PC-9 (cell line): ENCODE results near the gene ACOT6. TPM values are rescaled to one million over a fixed set of nuclear protein-coding genes. Genes with fewer than 3 reads are reported as not detected.

Experiments
- BruUV-seq: library from RNA; stranded (reverse); fragments of 400-500 nt; replicated peaks from 2 replicates; lab custom pipeline; 2021; lab: Mats Ljungman, UMichigan
- CTCF ChIA-PET: fragments of 300-600 bp; sonication (Branson Sonifier 250); formaldehyde crosslinking; loops from one replicate; lab custom pipeline; 2022; ENCODE audit warnings: antibody characterized with exemption; lab: Charles Lee
- POLR2A ChIA-PET: fragments of 300-600 bp; sonication (Branson Sonifier 250); formaldehyde crosslinking; loops from one replicate; lab custom pipeline; 2022; ENCODE audit warnings: antibody characterized with exemption; ENCODE audit not compliant: unreplicated experiment; lab: Charles Lee
- DNase-seq, 2 experiments: peaks; one replicate each; pipeline versions ENCODE4 v3.0.0 to v3.0.0-alpha.2; 2015 to 2022; ENCODE audit warnings: mixed read lengths in 1 of 2
- H2AFZ ChIP-seq: fragments of 200-600 bp; sonication (generic); 2 replicates; pipeline ENCODE4 v1.8.1; 2017; ENCODE audit warnings: antibody characterized with exemption
- H3F3A ChIP-seq: fragments of 200-600 bp; sonication (generic); 2 replicates; pipeline ENCODE4 v1.8.1; 2017; ENCODE audit warnings: antibody characterized with exemption, mild to moderate bottlenecking, low read depth; ENCODE audit not compliant: insufficient read depth
- H3K27ac ChIP-seq: fragments of 200-600 bp; sonication (generic); 2 replicates; pipeline ENCODE4 v1.6.1; 2016; ENCODE audit warnings: mixed run types
- H3K27me3 ChIP-seq: fragments of 200-600 bp; sonication (generic); 2 replicates; pipeline ENCODE4 v1.6.1; 2016; ENCODE audit warnings: low read depth, mixed run types; ENCODE audit not compliant: insufficient read depth
- H3K36me3 ChIP-seq: fragments of 200-600 bp; sonication (generic); 2 replicates; pipeline ENCODE4 v1.6.1; 2016; ENCODE audit warnings: low read depth, mixed run types
- H3K4me1 ChIP-seq: fragments of 200-600 bp; sonication (generic); replicated peaks from 2 replicates; pipeline ENCODE4 v1.6.1; 2016; ENCODE audit warnings: mixed run types; ENCODE audit not compliant: insufficient read depth
- H3K4me2 ChIP-seq: fragments of 200-600 bp; sonication (generic); 2 replicates; pipeline ENCODE4 v1.6.1; 2017; ENCODE audit warnings: mixed run types
- H3K4me3 ChIP-seq: fragments of 200-600 bp; sonication (generic); 2 replicates; pipeline ENCODE4 v1.6.1; 2016; ENCODE audit warnings: mixed run types
- H3K79me2 ChIP-seq: fragments of 200-600 bp; sonication (generic); 2 replicates; pipeline ENCODE4 v1.6.1; 2017; ENCODE audit warnings: low read depth, mixed run types
- H3K9me2 ChIP-seq: fragments of 200-600 bp; sonication (generic); 2 replicates; pipeline ENCODE4 v1.8.1; 2017; ENCODE audit warnings: mild to moderate bottlenecking; ENCODE audit not compliant: insufficient read depth
- H3K9me3 ChIP-seq: fragments of 200-600 bp; sonication (generic); 2 replicates; pipeline ENCODE4 v1.8.1; 2016; ENCODE audit warnings: low read depth; ENCODE audit not compliant: insufficient read depth
- H4K20me1 ChIP-seq: fragments of 200-600 bp; sonication (generic); 2 replicates; pipeline ENCODE4 v1.8.1; 2017; ENCODE audit not compliant: insufficient read depth
- EZH2 ChIP-seq: fragments of 200-600 bp; sonication (generic); IDR thresholded peaks from 2 replicates; pipeline ENCODE4 v1.8.0; 2017; ENCODE audit warnings: antibody characterized with exemption, low read depth
- intact Hi-C: fragments of 100-400 bp; cut with micrococcal nuclease; formaldehyde crosslinking; loops from one replicate; pipeline ENCODE4 v1.10.0; 2022; ENCODE audit not compliant: unreplicated experiment
- total RNA-seq: library from RNA; stranded (reverse); gene quantifications from 2 replicates; pipeline ENCODE4 v1.2.3, GENCODE V29; 2021
- TF ChIP-seq, protein P1 (sequence below): fragments of 200-600 bp; sonication (generic); conservative IDR thresholded peaks from 2 replicates; pipeline ENCODE4 v1.6.1; 2017; ENCODE audit warnings: mixed run types, antibody characterized with exemption, mild to moderate bottlenecking, moderate library complexity

Gene ACOT6
- total RNA-seq, 1 experiment from 2014 or later = not detected

DNA sequence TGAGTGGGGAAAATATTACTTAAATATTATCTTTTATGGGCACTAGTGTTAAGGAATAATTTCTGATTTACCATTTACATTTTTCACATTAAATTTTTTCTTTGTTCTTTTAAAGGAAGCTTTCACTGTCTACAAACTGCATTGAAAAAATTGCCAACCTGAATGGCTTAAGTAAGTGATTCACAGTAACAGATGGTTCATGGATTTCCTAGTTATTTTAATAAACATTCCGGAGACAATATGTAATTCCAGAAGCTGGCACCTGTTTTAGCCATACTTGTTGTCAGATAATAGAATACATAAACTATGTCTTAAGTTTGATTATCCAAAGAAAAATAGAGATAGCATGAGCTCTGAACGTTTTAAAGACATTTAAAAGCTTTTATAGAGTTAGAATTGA lies 49.6 kb downstream of the ACOT6 start:
- Histone ChIP-seq H3K27me3 (no peaks in the 10 kb centered on the region), H3K79me2 (no peaks in the 10 kb centered on the region), H3K4me3 (no peak overlapping the region), H3K9me2 (no peaks in the 10 kb centered on the region), H4K20me1 (no peaks in the 10 kb centered on the region), H3K4me2 (no peak overlapping the region), H3K9me3 (no peaks in the 10 kb centered on the region), H3K36me3 (peaks cover 12% of the 10 kb centered on the region), H3K4me1 (peaks cover 22% of the 10 kb centered on the region), H3K27ac (0 out of 2 replicates have a peak overlapping the region, but pooled peaks have one; percentile 21), H3F3A (peaks cover 26% of the 10 kb centered on the region), H2AFZ (no peak overlapping the region)
- intact Hi-C loops = loop anchor here (2.0 to 5.0 kb wide), 2 partner anchors 63 to 95 kb away; no protein-coding TSS in a partner anchor
- TF ChIP-seq, protein P1, sequence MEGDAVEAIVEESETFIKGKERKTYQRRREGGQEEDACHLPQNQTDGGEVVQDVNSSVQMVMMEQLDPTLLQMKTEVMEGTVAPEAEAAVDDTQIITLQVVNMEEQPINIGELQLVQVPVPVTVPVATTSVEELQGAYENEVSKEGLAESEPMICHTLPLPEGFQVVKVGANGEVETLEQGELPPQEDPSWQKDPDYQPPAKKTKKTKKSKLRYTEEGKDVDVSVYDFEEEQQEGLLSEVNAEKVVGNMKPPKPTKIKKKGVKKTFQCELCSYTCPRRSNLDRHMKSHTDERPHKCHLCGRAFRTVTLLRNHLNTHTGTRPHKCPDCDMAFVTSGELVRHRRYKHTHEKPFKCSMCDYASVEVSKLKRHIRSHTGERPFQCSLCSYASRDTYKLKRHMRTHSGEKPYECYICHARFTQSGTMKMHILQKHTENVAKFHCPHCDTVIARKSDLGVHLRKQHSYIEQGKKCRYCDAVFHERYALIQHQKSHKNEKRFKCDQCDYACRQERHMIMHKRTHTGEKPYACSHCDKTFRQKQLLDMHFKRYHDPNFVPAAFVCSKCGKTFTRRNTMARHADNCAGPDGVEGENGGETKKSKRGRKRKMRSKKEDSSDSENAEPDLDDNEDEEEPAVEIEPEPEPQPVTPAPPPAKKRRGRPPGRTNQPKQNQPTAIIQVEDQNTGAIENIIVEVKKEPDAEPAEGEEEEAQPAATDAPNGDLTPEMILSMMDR = no peak
- no peak for TF ChIP-seq EZH2
- ChIA-PET POLR2A (interaction anchor here (0.6 kb wide), 1 partner anchor 92 kb away, joined by 3 read pairs; no protein-coding TSS in a partner anchor), CTCF (interaction anchor here (0.6 kb wide), 3 partner anchors 9 to 40 kb away, joined by 3 to 6 read pairs (median 5); no protein-coding TSS in a partner anchor)
- no TSS peak for BruUV-seq
- no peak for DNase-seq

DNA sequence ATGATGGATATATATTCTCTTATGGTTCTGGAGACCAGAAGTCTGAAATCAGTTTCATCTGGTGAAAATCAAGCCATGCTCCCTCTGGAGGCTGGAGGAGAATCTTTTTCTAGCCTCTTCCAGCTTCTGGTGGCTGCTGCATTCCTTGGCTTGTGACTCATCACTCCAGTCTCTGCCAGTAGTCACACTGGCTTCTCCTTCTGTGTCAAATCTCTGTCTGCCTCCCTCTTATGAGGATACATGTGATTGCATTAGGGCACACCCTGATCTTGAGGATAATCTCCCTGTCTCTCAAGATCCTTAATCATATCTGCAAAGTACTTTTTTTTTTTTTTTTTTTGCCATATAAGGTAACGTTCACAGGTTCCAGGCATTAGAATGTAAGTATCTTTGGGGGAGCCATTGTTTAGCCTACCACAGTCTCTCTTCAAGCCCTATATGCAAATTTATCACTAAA lies 50.2 kb downstream of the ACOT6 start:
- Histone ChIP-seq H3K79me2 (no peaks in the 10 kb centered on the region), H3K4me3 (no peak overlapping the region), H4K20me1 (no peaks in the 10 kb centered on the region), H3K9me3 (no peaks in the 10 kb centered on the region), H3K9me2 (no peaks in the 10 kb centered on the region), H3K4me1 (peaks cover 22% of the 10 kb centered on the region), H3K36me3 (peaks cover 12% of the 10 kb centered on the region), H3F3A (peaks cover 26% of the 10 kb centered on the region), H3K27me3 (no peaks in the 10 kb centered on the region), H3K27ac (0 out of 2 replicates have a peak overlapping the region, but pooled peaks have one; percentile 21), H2AFZ (no peak overlapping the region), H3K4me2 (peak overlapping the region; percentile 18; the same call in 1 of the 2 replicates)
- no TSS peak for BruUV-seq
- peak; percentile 66 to 93 for DNase-seq
- intact Hi-C loops = loop anchor here (2.0 to 5.0 kb wide), 2 partner anchors 62 to 95 kb away; no protein-coding TSS in a partner anchor
- ChIA-PET POLR2A (interaction anchor here (0.6 kb wide), 1 partner anchor 93 kb away, joined by 3 read pairs; no protein-coding TSS in a partner anchor), CTCF (interaction anchor here (0.6 kb wide), 2 partner anchors 9 to 13 kb away, joined by 3 to 5 read pairs; no protein-coding TSS in a partner anchor)
- TF ChIP-seq, protein P1 = peak; percentile 64
- no peak for TF ChIP-seq EZH2

DNA sequence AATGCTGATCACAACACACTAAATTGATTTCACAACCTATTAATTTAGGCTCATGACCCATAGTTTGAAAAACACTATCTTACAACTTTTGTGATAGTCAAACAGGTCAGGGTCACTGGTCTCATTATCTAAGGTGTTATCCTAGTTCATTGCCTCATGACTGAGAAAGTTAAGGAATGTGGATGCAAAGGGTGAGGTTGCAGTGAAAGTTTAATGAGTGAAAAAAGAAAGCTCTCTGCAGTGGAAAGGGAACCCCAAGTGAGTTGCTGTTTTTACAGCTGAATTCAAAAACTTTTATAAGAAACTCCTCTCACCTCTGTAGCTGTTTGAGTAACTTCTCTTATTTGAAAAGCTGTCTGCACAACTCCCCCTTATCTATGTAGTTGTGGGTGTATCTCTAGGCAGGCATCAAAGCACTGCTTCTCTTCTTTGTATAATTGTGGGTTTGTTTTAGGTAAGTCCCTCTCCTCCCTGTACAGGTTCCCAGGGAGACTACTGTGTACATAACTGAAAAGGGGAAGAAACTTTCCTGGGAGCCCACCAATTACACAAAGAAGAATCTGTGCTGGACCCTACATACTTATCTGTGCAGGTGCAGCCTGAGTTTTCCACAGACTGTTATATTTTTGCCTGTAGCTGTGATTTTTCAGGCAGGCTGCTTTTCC lies 51.4 kb downstream of the ACOT6 start:
- intact Hi-C loops = loop anchor here (2.0 to 5.0 kb wide), 2 partner anchors 61 to 94 kb away; no protein-coding TSS in a partner anchor
- BruUV-seq = no TSS peak
- CTCF ChIA-PET = interaction anchor here (0.5 to 0.7 kb wide), 2 partner anchors 60 to 592 kb away, joined by 3 to 5 read pairs; no protein-coding TSS in a partner anchor
- POLR2A ChIA-PET = no interaction called here
- Histone ChIP-seq H3K36me3 (peaks cover 12% of the 10 kb centered on the region), H3K27me3 (no peaks in the 10 kb centered on the region), H3K4me2 (no peak overlapping the region; the same call in 1 of the 2 replicates), H3F3A (peaks cover 26% of the 10 kb centered on the region), H3K4me1 (peaks cover 22% of the 10 kb centered on the region), H3K4me3 (no peak overlapping the region), H3K79me2 (no peaks in the 10 kb centered on the region), H3K27ac (no peak overlapping the region), H2AFZ (no peak overlapping the region), H3K9me3 (no peaks in the 10 kb centered on the region), H3K9me2 (no peaks in the 10 kb centered on the region), H4K20me1 (no peaks in the 10 kb centered on the region)
- TF ChIP-seq, protein P1 = no peak
- no peak for TF ChIP-seq EZH2
- peak in 1 of 2 experiments; percentile 37 for DNase-seq
